Activated CD8-positive, alpha-beta memory T cell treated with anti-CD3 and anti-CD28 coated beads, Interleukin-2, amount 10 ng/mL, durations not matched to agents 7 days and 5 days (primary cell): ENCODE results near the gene GMPPA. TPM values are rescaled to one million over a fixed set of nuclear protein-coding genes. Genes with fewer than 3 reads are reported as not detected.

ENCODE experiments used
- ATAC-seq: fragments of 150-1000 bp; cut with Tn5 transposase; one replicate; pipeline ENCODE4 v1.10.0; 2021; ENCODE audit warnings: moderate library complexity
- CTCF ChIA-PET: fragments of 350-600 bp; sonication (Branson Sonifier 250); formaldehyde crosslinking; loops from one replicate; lab custom pipeline; 2021; ENCODE audit warnings: antibody characterized with exemption; lab: Charles Lee
- DNase-seq: peaks from one replicate; pipeline ENCODE4 v3.0.0-alpha.2; 2020
- H3K27ac Mint-ChIP-seq: one replicate; pipeline ENCODE4 v1.8.0; 2021; ENCODE audit warnings: mild to moderate bottlenecking, mixed read lengths
- H3K27me3 Mint-ChIP-seq: one replicate; pipeline ENCODE4 v1.8.0; 2021; ENCODE audit warnings: mixed read lengths
- H3K36me3 Mint-ChIP-seq: one replicate; pipeline ENCODE4 v1.8.0; 2021; ENCODE audit warnings: mild to moderate bottlenecking, mixed read lengths
- H3K4me1 Mint-ChIP-seq: one replicate; pipeline ENCODE4 v1.8.0; 2021; ENCODE audit warnings: mixed read lengths
- H3K4me3 Mint-ChIP-seq: one replicate; pipeline ENCODE4 v1.8.0; 2021; ENCODE audit warnings: mild to moderate bottlenecking, moderate library complexity, mixed read lengths
- H3K9me3 Mint-ChIP-seq: one replicate; pipeline ENCODE4 v1.8.0; 2022; ENCODE audit warnings: low read depth, mixed read lengths
- total RNA-seq, 2 experiments: library from RNA; stranded (reverse); gene quantifications; one replicate each; pipeline ENCODE4 v1.2.3, GENCODE V29; 2021

GMPPA gene
- total RNA-seq, 2 experiments from 2014 or later: 36.5 to 42.6 TPM

- ATAC-seq: no peak
- no peak for DNase-seq
- Mint-ChIP-seq H3K27ac (no peak overlapping the region), H3K36me3 (no peaks in the 10 kb centered on the region), H3K9me3 (no peaks in the 10 kb centered on the region), H3K27me3 (peaks cover 85% of the 10 kb centered on the region), H3K4me3 (no peak overlapping the region), H3K4me1 (peaks cover 4% of the 10 kb centered on the region)
- CTCF ChIA-PET: interaction anchor here (1.1 to 9.6 kb wide), 6 partner anchors 15 to 63 kb away, joined by 3 to 149 read pairs (median 6); partner anchors contain the start of genes CHPF, GMPPA and TMEM198
Observed at GRCh38 chr2:219525533-219526232, 27.0 kb downstream of the GMPPA start.

GRCh38 chr2:219526320-219527075 lies 27.8 kb downstream of the GMPPA start:
- Mint-ChIP-seq H3K4me3 (no peak overlapping the region), H3K4me1 (peaks cover 4% of the 10 kb centered on the region), H3K27ac (no peak overlapping the region), H3K36me3 (no peaks in the 10 kb centered on the region), H3K9me3 (no peaks in the 10 kb centered on the region), H3K27me3 (peaks cover 79% of the 10 kb centered on the region)
- CTCF ChIA-PET: interaction anchor here (1.1 to 9.6 kb wide), 8 partner anchors 11 to 125 kb away, joined by 3 to 149 read pairs (median 11); partner anchors contain the start of genes ASIC4, CHPF, GMPPA and TMEM198
- DNase-seq (no peak), ATAC-seq (no peak)

- no peak for ATAC-seq
- H3K27ac Mint-ChIP-seq: no peak overlapping the region
- H3K9me3 Mint-ChIP-seq: no peaks in the 10 kb centered on the region
- H3K36me3 Mint-ChIP-seq: no peaks in the 10 kb centered on the region
- DNase-seq: no peak
- CTCF ChIA-PET: interaction anchor here (1.3 to 9.6 kb wide), 11 partner anchors 9 to 126 kb away, joined by 3 to 149 read pairs (median 8); partner anchors contain the start of genes ASIC4, CHPF, GMPPA and TMEM198
- H3K4me1 Mint-ChIP-seq: peaks cover 1% of the 10 kb centered on the region
- H3K27me3 Mint-ChIP-seq: peaks cover 74% of the 10 kb centered on the region
- H3K4me3 Mint-ChIP-seq: no peak overlapping the region
Observed at GRCh38 chr2:219527076-219527394, 28.3 kb downstream of the GMPPA start.

- Mint-ChIP-seq H3K4me3 (no peak overlapping the region), H3K27ac (no peak overlapping the region), H3K9me3 (no peaks in the 10 kb centered on the region), H3K4me1 (no peaks in the 10 kb centered on the region), H3K27me3 (peaks cover 72% of the 10 kb centered on the region), H3K36me3 (no peaks in the 10 kb centered on the region)
- CTCF ChIA-PET: interaction anchor here (0.8 to 9.6 kb wide), 14 partner anchors 9 to 126 kb away, joined by 3 to 149 read pairs (median 4); partner anchors contain the start of genes ASIC4, CHPF, GMPPA and TMEM198
- ATAC-seq (no peak), DNase-seq (no peak)
Observed at GRCh38 chr2:219527472-219527871, 28.8 kb downstream of the GMPPA start.

- Mint-ChIP-seq H3K9me3 (no peaks in the 10 kb centered on the region), H3K36me3 (no peaks in the 10 kb centered on the region), H3K27me3 (peaks cover 46% of the 10 kb centered on the region), H3K27ac (no peak overlapping the region), H3K4me3 (no peak overlapping the region), H3K4me1 (no peaks in the 10 kb centered on the region)
- DNase-seq (peak; percentile 86), ATAC-seq (peak; percentile 91)
- CTCF ChIA-PET: interaction anchor here (0.6 to 9.6 kb wide), 36 partner anchors 9 to 375 kb away, joined by 3 to 149 read pairs (median 6); partner anchors contain the start of genes ASIC4, CHPF, DNPEP and GMPPA
Observed at GRCh38 chr2:219530048-219530963, 31.6 kb downstream of the GMPPA start.

- no peaks in the 10 kb centered on the region for H3K4me1 Mint-ChIP-seq
- H3K4me3 Mint-ChIP-seq: no peak overlapping the region
- no peaks in the 10 kb centered on the region for H3K9me3 Mint-ChIP-seq
- no peak for DNase-seq
- CTCF ChIA-PET: interaction anchor here (1.1 to 9.6 kb wide), 9 partner anchors 11 to 131 kb away, joined by 3 to 149 read pairs (median 23); partner anchors contain the start of genes CHPF, GMPPA and TMEM198
- no peak for ATAC-seq
- no peak overlapping the region for H3K27ac Mint-ChIP-seq
- no peaks in the 10 kb centered on the region for H3K36me3 Mint-ChIP-seq
- H3K27me3 Mint-ChIP-seq: peaks cover 32% of the 10 kb centered on the region
Observed at GRCh38 chr2:219531639-219532377, 33.1 kb downstream of the GMPPA start.

GRCh38 chr2:219532378-219532649 lies 33.6 kb downstream of the GMPPA start:
- Mint-ChIP-seq H3K4me3 (no peak overlapping the region), H3K9me3 (no peaks in the 10 kb centered on the region), H3K4me1 (no peaks in the 10 kb centered on the region), H3K36me3 (no peaks in the 10 kb centered on the region), H3K27ac (no peak overlapping the region), H3K27me3 (peaks cover 28% of the 10 kb centered on the region)
- ATAC-seq: no peak
- CTCF ChIA-PET: interaction anchor here (4.4 to 9.6 kb wide), 4 partner anchors 10 to 131 kb away, joined by 23 to 149 read pairs (median 98); partner anchors contain the start of genes CHPF, GMPPA and TMEM198
- no peak for DNase-seq

- DNase-seq (no peak), ATAC-seq (no peak)
- Mint-ChIP-seq H3K9me3 (no peaks in the 10 kb centered on the region), H3K4me1 (no peaks in the 10 kb centered on the region), H3K4me3 (no peak overlapping the region), H3K27me3 (peaks cover 18% of the 10 kb centered on the region), H3K27ac (no peak overlapping the region), H3K36me3 (peaks cover 2% of the 10 kb centered on the region)
- CTCF ChIA-PET: interaction anchor here (0.7 to 9.6 kb wide), 3 partner anchors 8 to 519 kb away, joined by 3 to 149 read pairs (median 85); partner anchors contain the start of genes CHPF, GMPPA and TMEM198
Observed at GRCh38 chr2:219533930-219534661, 35.4 kb downstream of the GMPPA start.

- H3K36me3 Mint-ChIP-seq: peaks cover 2% of the 10 kb centered on the region
Observed at GRCh38 chr2:219536425-219536824, 37.7 kb downstream of the GMPPA start.

GRCh38 chr2:219536967-219537366 lies 38.3 kb downstream of the GMPPA start:
- DNase-seq: no peak
- Mint-ChIP-seq H3K27ac (no peak overlapping the region), H3K9me3 (no peaks in the 10 kb centered on the region), H3K4me3 (no peak overlapping the region), H3K4me1 (peaks cover 8% of the 10 kb centered on the region), H3K36me3 (peaks cover 3% of the 10 kb centered on the region), H3K27me3 (no peaks in the 10 kb centered on the region)
- no peak for ATAC-seq
- CTCF ChIA-PET: interaction anchor here (0.9 to 8.4 kb wide), 4 partner anchors 9 to 134 kb away, joined by 3 to 60 read pairs (median 6); partner anchors contain the start of gene STK11IP

More at GRCh38 chr2:219536425-219536824, 37.7 kb downstream of the GMPPA start:
- H3K4me1 Mint-ChIP-seq: peaks cover 4% of the 10 kb centered on the region
- no peaks in the 10 kb centered on the region for H3K9me3 Mint-ChIP-seq
- H3K4me3 Mint-ChIP-seq: no peak overlapping the region
- H3K27ac Mint-ChIP-seq: no peak overlapping the region
- DNase-seq: no peak
- no peak for ATAC-seq
- H3K27me3 Mint-ChIP-seq: no peaks in the 10 kb centered on the region
- CTCF ChIA-PET: interaction anchor here (0.9 to 2.1 kb wide), 3 partner anchors 9 to 133 kb away, joined by 3 to 8 read pairs (median 3); partner anchors contain the start of gene STK11IP

GRCh38 chr2:219537657-219538488 lies 39.2 kb downstream of the GMPPA start:
- Mint-ChIP-seq H3K9me3 (no peaks in the 10 kb centered on the region), H3K4me3 (no peak overlapping the region), H3K36me3 (peaks cover 3% of the 10 kb centered on the region), H3K27ac (no peak overlapping the region), H3K27me3 (no peaks in the 10 kb centered on the region), H3K4me1 (peaks cover 15% of the 10 kb centered on the region)
- CTCF ChIA-PET: interaction anchor here (1.1 to 8.4 kb wide), 4 partner anchors 10 to 135 kb away, joined by 3 to 89 read pairs (median 34); no protein-coding TSS in a partner anchor
- no peak for DNase-seq
- ATAC-seq: no peak
